Measurements from ENCODE around the gene CBLB. TPM values are rescaled to one million over a fixed set of nuclear protein-coding genes. Genes with fewer than 3 reads are reported as not detected.

The CBLB gene
- total and polyA plus RNA-seq, 8 donors = 5.3 to 23.3 (median 10.4) TPM

DNA sequence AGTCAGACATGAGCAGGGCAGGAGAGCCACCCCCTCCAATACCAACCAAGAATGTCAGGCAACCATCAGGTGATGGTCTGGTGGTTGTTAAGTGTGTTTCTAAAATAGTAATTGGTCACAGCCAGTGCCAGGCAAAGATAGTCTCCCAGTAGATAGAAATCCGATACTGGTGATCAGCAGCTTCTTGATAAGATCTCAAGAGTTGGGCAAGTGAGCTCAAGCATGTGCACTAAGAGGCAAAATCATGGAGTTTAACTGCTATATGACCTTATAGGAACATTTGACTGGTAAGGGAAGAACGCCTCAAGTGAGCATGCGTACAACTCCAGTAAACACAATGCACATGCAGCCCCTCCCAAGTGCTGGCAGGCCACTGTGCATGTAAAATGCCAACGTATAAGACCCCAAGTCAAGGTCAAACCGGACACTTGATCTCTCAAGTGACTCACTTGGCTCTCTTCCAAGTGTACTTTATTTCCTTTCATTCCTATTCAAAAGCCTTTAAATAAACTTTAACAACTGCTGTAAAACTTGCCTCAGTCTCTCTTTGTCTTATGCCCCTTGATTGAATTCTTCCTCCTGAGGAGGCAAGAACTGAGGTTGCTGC lies 36.0 kb upstream of the CBLB start:
- no peak for DNase-seq
- 65 to 67% methylated on average over 5 of the region's 5 CpGs for WGBS, 2 donors
- H3K36me3 ChIP-seq = no peaks in the 10 kb centered on the region
- intact Hi-C loops (cut with DNase I) = no loop called here
- FAIRE-seq = no peak
- no peaks in the 10 kb centered on the region for H3K27me3 ChIP-seq
- no peak for TF ChIP-seq CTCF (IDR thresholded peaks at IDR 0.05)
- no peaks in the 10 kb centered on the region for H3K9me3 ChIP-seq
- H3K4me3 ChIP-seq = no peak overlapping the region
- no peaks in the 10 kb centered on the region for H3K4me1 ChIP-seq
- no peak overlapping the region for H3K27ac ChIP-seq
- ATAC-seq = no peak

GRCh38 chr3:105904251-105904650 lies 35.4 kb upstream of the CBLB start:
- FAIRE-seq (no peak), DNase-seq (no peak), ATAC-seq (no peak)
- Histone ChIP-seq H3K27ac (no peak overlapping the region), H3K27me3 (no peaks in the 10 kb centered on the region), H3K9me3 (no peaks in the 10 kb centered on the region), H3K4me3 (no peak overlapping the region), H3K36me3 (no peaks in the 10 kb centered on the region), H3K4me1 (no peaks in the 10 kb centered on the region)
- TF ChIP-seq CTCF (IDR thresholded peaks at IDR 0.05) = no peak
- intact Hi-C loops (cut with DNase I) = no loop called here
- WGBS, 2 donors = 88 to 97% methylated on average over 1 of the region's 1 CpG

GRCh38 chr3:105899516-105899915 lies 30.7 kb upstream of the CBLB start:
- no peak for TF ChIP-seq CTCF (IDR thresholded peaks at IDR 0.05)
- DNase-seq (no peak), FAIRE-seq (no peak), ATAC-seq (no peak)
- no peaks in the 10 kb centered on the region for H3K9me3 ChIP-seq
- no peaks in the 10 kb centered on the region for H3K27me3 ChIP-seq
- H3K4me3 ChIP-seq = no peak overlapping the region
- H3K4me1 ChIP-seq = no peaks in the 10 kb centered on the region
- 90 to 92% methylated on average over 2 of the region's 2 CpGs for WGBS, 2 donors
- no peaks in the 10 kb centered on the region for H3K36me3 ChIP-seq
- H3K27ac ChIP-seq = no peak overlapping the region
- intact Hi-C loops (cut with DNase I) = no loop called here

- Histone ChIP-seq H3K27ac (no peak overlapping the region), H3K9me3 (no peaks in the 10 kb centered on the region), H3K4me1 (no peaks in the 10 kb centered on the region), H3K36me3 (no peaks in the 10 kb centered on the region), H3K27me3 (no peaks in the 10 kb centered on the region), H3K4me3 (no peak overlapping the region)
- 83 to 85% methylated on average over 1 of the region's 1 CpG for WGBS, 2 donors
- intact Hi-C loops (cut with DNase I) = no loop called here
- ATAC-seq (no peak), DNase-seq (no peak), FAIRE-seq (no peak)
- TF ChIP-seq CTCF (IDR thresholded peaks at IDR 0.05) = no peak
These were observed 22.3 kb upstream of the CBLB start for GRCh38 chr3:105891101-105891500.

GRCh38 chr3:105888621-105889579 lies 20.1 kb upstream of the CBLB start:
- WGBS, 2 donors = 83 to 91% methylated on average over 4 of the region's 4 CpGs
- Histone ChIP-seq H3K27me3 (no peaks in the 10 kb centered on the region), H3K4me3 (no peak overlapping the region), H3K9me3 (no peaks in the 10 kb centered on the region), H3K27ac (no peak overlapping the region), H3K4me1 (no peaks in the 10 kb centered on the region), H3K36me3 (no peaks in the 10 kb centered on the region)
- no peak for TF ChIP-seq CTCF (IDR thresholded peaks at IDR 0.05)
- no peak for ATAC-seq
- intact Hi-C loops (cut with DNase I) = no loop called here
- no peak for FAIRE-seq
- no peak for DNase-seq
